Activated naive CD8-positive, alpha-beta T cell treated with anti-CD3 and anti-CD28 coated beads, Interleukin-2, amount 10 ng/mL, durations not matched to agents 7 days and 5 days (primary cell): Measurements from ENCODE around the gene FTSJ3. TPM values are rescaled to one million over a fixed set of nuclear protein-coding genes. Genes with fewer than 3 reads are reported as not detected.

Source experiments
- ATAC-seq: fragments of 150-1000 bp; cut with Tn5 transposase; one replicate; pipeline ENCODE4 v1.10.0; 2021; ENCODE audit warnings: low read depth, moderate library complexity
- POLR2A ChIA-PET: fragments of 350-600 bp; sonication (Branson Sonifier 250); formaldehyde crosslinking; loops from one replicate; lab custom pipeline; 2021; ENCODE audit warnings: antibody characterized with exemption; lab: Charles Lee
- DNase-seq: peaks from one replicate; pipeline ENCODE4 v3.0.0; 2021
- H3K27ac Mint-ChIP-seq: one replicate; pipeline ENCODE4 v1.8.0; 2022; ENCODE audit warnings: mild to moderate bottlenecking, mixed read lengths
- H3K27me3 Mint-ChIP-seq: one replicate; pipeline ENCODE4 v1.8.0; 2022; ENCODE audit warnings: mild to moderate bottlenecking, moderate library complexity, mixed read lengths
- H3K36me3 Mint-ChIP-seq: one replicate; pipeline ENCODE4 v1.8.0; 2021; ENCODE audit warnings: mild to moderate bottlenecking, mixed read lengths
- H3K4me1 Mint-ChIP-seq: one replicate; pipeline ENCODE4 v1.8.0; 2021; ENCODE audit warnings: mixed read lengths
- H3K4me3 Mint-ChIP-seq: one replicate; pipeline ENCODE4 v1.8.0; 2022; ENCODE audit warnings: mild to moderate bottlenecking, moderate library complexity, mixed read lengths
- H3K9me3 Mint-ChIP-seq: one replicate; pipeline ENCODE4 v1.8.0; 2021; ENCODE audit warnings: mixed read lengths
- total RNA-seq, 2 experiments: library from RNA; stranded (reverse); gene quantifications; one replicate each; pipeline ENCODE4 v1.2.3, GENCODE V29; 2021

FTSJ3 gene
- total RNA-seq, 2 experiments from 2014 or later, result 56.7 to 58.6 TPM

GRCh38 chr17:63831505-63831904, 4.0 kb upstream of the FTSJ3 start:
- DNase-seq (no peak), ATAC-seq (no peak)
- H3K4me1 Mint-ChIP-seq, result peaks cover 46% of the 10 kb centered on the region
- peak overlapping the region; percentile 48 for H3K4me3 Mint-ChIP-seq
- POLR2A ChIA-PET, result interaction anchor here (0.5 to 7.4 kb wide), 4 partner anchors 9 to 135 kb away, joined by 4 to 83 read pairs (median 14); partner anchors contain the start of gene SMARCD2
- H3K9me3 Mint-ChIP-seq, result no peaks in the 10 kb centered on the region
- peaks cover 45% of the 10 kb centered on the region for H3K36me3 Mint-ChIP-seq
- H3K27me3 Mint-ChIP-seq, result no peaks in the 10 kb centered on the region
- H3K27ac Mint-ChIP-seq, result peak overlapping the region; percentile 83

- Mint-ChIP-seq H3K4me1 (peaks cover 49% of the 10 kb centered on the region), H3K36me3 (peaks cover 45% of the 10 kb centered on the region), H3K27me3 (no peaks in the 10 kb centered on the region), H3K9me3 (no peaks in the 10 kb centered on the region), H3K4me3 (peak overlapping the region; percentile 48), H3K27ac (peak overlapping the region; percentile 83)
- ATAC-seq (no peak), DNase-seq (no peak)
- POLR2A ChIA-PET, result interaction anchor here (0.5 to 7.4 kb wide), 6 partner anchors 10 to 146 kb away, joined by 3 to 83 read pairs (median 4); partner anchors contain the start of genes CCDC47, DDX42 and SMARCD2
These were observed 3.5 kb upstream of the FTSJ3 start for GRCh38 chr17:63830904-63831491.

- Mint-ChIP-seq H3K9me3 (no peaks in the 10 kb centered on the region), H3K36me3 (peaks cover 45% of the 10 kb centered on the region), H3K27me3 (no peaks in the 10 kb centered on the region), H3K4me3 (no peak overlapping the region), H3K4me1 (peaks cover 54% of the 10 kb centered on the region), H3K27ac (peak overlapping the region; percentile 83)
- ATAC-seq (no peak), DNase-seq (no peak)
- POLR2A ChIA-PET, result interaction anchor here (0.7 to 7.4 kb wide), 5 partner anchors 10 to 145 kb away, joined by 3 to 83 read pairs (median 4); partner anchors contain the start of genes CCDC47, DDX42 and SMARCD2
These were observed 2.8 kb upstream of the FTSJ3 start for GRCh38 chr17:63830278-63830677.

GRCh38 chr17:63828936-63829335, 1.5 kb upstream of the FTSJ3 start:
- no peaks in the 10 kb centered on the region for H3K27me3 Mint-ChIP-seq
- H3K27ac Mint-ChIP-seq, result peak overlapping the region; percentile 27
- peaks cover 47% of the 10 kb centered on the region for H3K36me3 Mint-ChIP-seq
- DNase-seq (no peak), ATAC-seq (no peak)
- H3K4me3 Mint-ChIP-seq, result peak overlapping the region; percentile 91
- POLR2A ChIA-PET, result interaction anchor here (0.7 to 7.4 kb wide), 4 partner anchors 12 to 131 kb away, joined by 3 to 83 read pairs (median 10); partner anchors contain the start of genes CCDC47, DDX42 and SMARCD2
- H3K4me1 Mint-ChIP-seq, result peaks cover 55% of the 10 kb centered on the region
- H3K9me3 Mint-ChIP-seq, result no peaks in the 10 kb centered on the region

- H3K27ac Mint-ChIP-seq, result peak overlapping the region; percentile 94
- H3K4me3 Mint-ChIP-seq, result peak overlapping the region; percentile 91
- H3K4me1 Mint-ChIP-seq, result peaks cover 57% of the 10 kb centered on the region
- peaks cover 49% of the 10 kb centered on the region for H3K36me3 Mint-ChIP-seq
- H3K27me3 Mint-ChIP-seq, result no peaks in the 10 kb centered on the region
- H3K9me3 Mint-ChIP-seq, result no peaks in the 10 kb centered on the region
- POLR2A ChIA-PET, result interaction anchor here (2.2 to 7.4 kb wide), 3 partner anchors 13 to 130 kb away, joined by 17 to 83 read pairs (median 21); partner anchors contain the start of genes CCDC47, DDX42 and SMARCD2
- DNase-seq (no peak), ATAC-seq (no peak)
These were observed 348 bp upstream of the FTSJ3 start for GRCh38 chr17:63827801-63828221.

- Mint-ChIP-seq H3K36me3 (peaks cover 48% of the 10 kb centered on the region), H3K27ac (peak overlapping the region; percentile 94), H3K27me3 (no peaks in the 10 kb centered on the region), H3K9me3 (no peaks in the 10 kb centered on the region), H3K4me3 (peak overlapping the region; percentile 91), H3K4me1 (peaks cover 58% of the 10 kb centered on the region)
- DNase-seq (no peak), ATAC-seq (peak; percentile 4)
- POLR2A ChIA-PET, result interaction anchor here (0.7 to 7.4 kb wide), 7 partner anchors 8 to 132 kb away, joined by 3 to 83 read pairs (median 4); partner anchors contain the start of genes CCDC47, DDX42 and SMARCD2
These were observed 928 bp downstream of the FTSJ3 start for GRCh38 chr17:63826468-63827001.

- H3K27me3 Mint-ChIP-seq, result no peaks in the 10 kb centered on the region
- POLR2A ChIA-PET, result interaction anchor here (0.6 to 4.3 kb wide), 3 partner anchors 14 to 51 kb away, joined by 3 to 21 read pairs (median 4); partner anchors contain the start of genes CCDC47 and DDX42
- H3K4me3 Mint-ChIP-seq, result no peak overlapping the region
- no peaks in the 10 kb centered on the region for H3K9me3 Mint-ChIP-seq
- H3K4me1 Mint-ChIP-seq, result peaks cover 41% of the 10 kb centered on the region
- peaks cover 37% of the 10 kb centered on the region for H3K36me3 Mint-ChIP-seq
- DNase-seq (no peak), ATAC-seq (no peak)
- H3K27ac Mint-ChIP-seq, result peak overlapping the region; percentile 67
These were observed 3.1 kb downstream of the FTSJ3 start for GRCh38 chr17:63824362-63824761.

GRCh38 chr17:63823659-63824331, 3.7 kb downstream of the FTSJ3 start:
- POLR2A ChIA-PET, result interaction anchor here (0.6 to 1.3 kb wide), 2 partner anchors 15 to 30 kb away, joined by 3 to 4 read pairs; no protein-coding TSS in a partner anchor
- Mint-ChIP-seq H3K4me3 (no peak overlapping the region), H3K9me3 (no peaks in the 10 kb centered on the region), H3K27me3 (no peaks in the 10 kb centered on the region), H3K27ac (peak overlapping the region; percentile 67), H3K36me3 (peaks cover 36% of the 10 kb centered on the region), H3K4me1 (peaks cover 39% of the 10 kb centered on the region)
- DNase-seq, result no peak
- ATAC-seq, result no peak

- Mint-ChIP-seq H3K4me3 (no peak overlapping the region), H3K4me1 (peaks cover 30% of the 10 kb centered on the region), H3K9me3 (no peaks in the 10 kb centered on the region), H3K27me3 (no peaks in the 10 kb centered on the region), H3K36me3 (peaks cover 41% of the 10 kb centered on the region), H3K27ac (no peak overlapping the region)
- no peak for ATAC-seq
- POLR2A ChIA-PET, result no interaction called here
- DNase-seq, result no peak
These were observed 4.9 kb downstream of the FTSJ3 start for GRCh38 chr17:63822537-63822936.

GRCh38 chr17:63821804-63822203, 5.7 kb downstream of the FTSJ3 start:
- Mint-ChIP-seq H3K27me3 (no peaks in the 10 kb centered on the region), H3K36me3 (peaks cover 41% of the 10 kb centered on the region), H3K9me3 (no peaks in the 10 kb centered on the region), H3K4me3 (peak overlapping the region; percentile 45), H3K4me1 (peaks cover 30% of the 10 kb centered on the region), H3K27ac (peak overlapping the region; percentile 42)
- POLR2A ChIA-PET, result interaction anchor here (1.4 kb wide), 1 partner anchor 48 kb away, joined by 9 read pairs; the partner anchor contains the start of genes CCDC47 and DDX42
- DNase-seq, result no peak
- ATAC-seq, result no peak

GRCh38 chr17:63820963-63821561, 6.4 kb downstream of the FTSJ3 start:
- DNase-seq (no peak), ATAC-seq (no peak)
- Mint-ChIP-seq H3K4me1 (peaks cover 28% of the 10 kb centered on the region), H3K9me3 (no peaks in the 10 kb centered on the region), H3K27me3 (no peaks in the 10 kb centered on the region), H3K27ac (peak overlapping the region; percentile 68), H3K4me3 (peak overlapping the region; percentile 52), H3K36me3 (peaks cover 41% of the 10 kb centered on the region)
- POLR2A ChIA-PET, result interaction anchor here (1.4 kb wide), 1 partner anchor 48 kb away, joined by 9 read pairs; the partner anchor contains the start of genes CCDC47 and DDX42

- Mint-ChIP-seq H3K4me3 (peak overlapping the region; percentile 71), H3K27me3 (no peaks in the 10 kb centered on the region), H3K27ac (peak overlapping the region; percentile 65), H3K36me3 (peaks cover 41% of the 10 kb centered on the region), H3K9me3 (no peaks in the 10 kb centered on the region), H3K4me1 (peaks cover 17% of the 10 kb centered on the region)
- peak; percentile 37 for ATAC-seq
- no peak for DNase-seq
- POLR2A ChIA-PET, result interaction anchor here (1.4 kb wide), 1 partner anchor 46 kb away, joined by 9 read pairs; the partner anchor contains the start of genes CCDC47 and DDX42
These were observed 7.6 kb downstream of the FTSJ3 start for GRCh38 chr17:63819585-63820537.
